Ishikawa (cell line): ENCODE data around the gene TIMM44.

ENCODE experiments used
- CEBPB ChIP-seq: IDR thresholded peaks from 2 replicates; pipeline ENCODE4 v1.6.1; 2012
- CREB1 ChIP-seq: IDR thresholded peaks from 2 replicates; pipeline ENCODE4 v1.6.1; 2012; ENCODE audit warnings: low read depth
- EGR1 ChIP-seq: IDR thresholded peaks from 2 replicates; pipeline ENCODE4 v1.6.1; 2012
- EP300 ChIP-seq: IDR thresholded peaks from 2 replicates; pipeline ENCODE4 v1.6.1; 2012; ENCODE audit warnings: borderline replicate concordance
- FOXM1 ChIP-seq: IDR thresholded peaks from 2 replicates; pipeline ENCODE4 v1.6.1; 2012; ENCODE audit warnings: low read depth, borderline replicate concordance
- MAX ChIP-seq: IDR thresholded peaks from 2 replicates; pipeline ENCODE4 v1.6.1; 2012
- NFIC ChIP-seq: IDR thresholded peaks from 2 replicates; pipeline ENCODE4 v1.6.1; 2012
- RAD21 ChIP-seq: IDR thresholded peaks from 2 replicates; pipeline ENCODE4 v1.6.1; 2012; ENCODE audit warnings: low read depth
- REST ChIP-seq: IDR thresholded peaks from 2 replicates; pipeline ENCODE4 v1.6.1; 2012; ENCODE audit warnings: low read depth, mild to moderate bottlenecking
- TAF1 ChIP-seq: IDR thresholded peaks from 2 replicates; pipeline ENCODE4 v1.6.1; 2012; ENCODE audit warnings: low read depth, mild to moderate bottlenecking
- TCF12 ChIP-seq: IDR thresholded peaks from 2 replicates; pipeline ENCODE4 v1.6.1; 2012; ENCODE audit warnings: low read depth
- TEAD4 ChIP-seq: IDR thresholded peaks from 2 replicates; pipeline ENCODE4 v1.6.1; 2012
- YY1 ChIP-seq: IDR thresholded peaks from 2 replicates; pipeline ENCODE4 v1.6.1; 2012; ENCODE audit warnings: low read depth
- ZBTB7A ChIP-seq: IDR thresholded peaks from 2 replicates; pipeline ENCODE4 v1.6.1; 2012; ENCODE audit warnings: low read depth
- TF ChIP-seq, protein P1 (sequence below): IDR thresholded peaks from 2 replicates; pipeline ENCODE4 v1.6.1; 2012

The TIMM44 gene

DNA sequence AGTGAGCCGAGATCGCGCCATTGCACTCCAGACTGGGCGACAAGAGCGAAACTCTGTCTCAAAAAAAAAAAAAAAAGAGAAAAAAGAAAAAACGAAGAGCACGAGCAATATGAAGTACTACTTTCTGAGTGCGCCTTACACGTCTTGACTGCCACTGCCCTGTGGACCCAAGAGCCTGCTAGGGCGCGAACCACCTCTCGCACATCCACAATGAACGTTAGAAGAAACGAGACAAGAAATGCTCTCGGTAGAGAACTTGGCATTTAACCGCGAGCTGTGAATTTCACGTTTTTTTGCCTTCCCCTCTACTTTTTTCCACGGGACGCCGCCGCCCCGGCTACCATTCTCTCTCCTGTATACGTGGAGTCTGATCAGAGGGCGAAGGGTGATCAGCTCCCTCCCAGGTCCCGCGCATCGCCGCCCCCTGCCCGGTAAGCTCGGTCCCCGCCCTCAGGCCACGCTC, 454 bp downstream of the TIMM44 start:
- TF ChIP-seq NFIC: no peak
- no peak for TF ChIP-seq EP300
- no peak for TF ChIP-seq EGR1
- TF ChIP-seq FOXM1: no peak
- TF ChIP-seq ZBTB7A: no peak
- no peak for TF ChIP-seq TAF1
- TF ChIP-seq MAX: no peak
- TF ChIP-seq YY1: no peak
- TF ChIP-seq CREB1: no peak
- TF ChIP-seq RAD21: no peak

- TF ChIP-seq MAX (no peak), ZBTB7A (no peak), TCF12 (no peak), NFIC (no peak), RAD21 (no peak), TAF1 (no peak)
Observed at GRCh38 chr19:7941895-7942596, 1.4 kb downstream of the TIMM44 start.

GRCh38 chr19:7940841-7941240, 2.6 kb downstream of the TIMM44 start:
- TF ChIP-seq, protein P1, sequence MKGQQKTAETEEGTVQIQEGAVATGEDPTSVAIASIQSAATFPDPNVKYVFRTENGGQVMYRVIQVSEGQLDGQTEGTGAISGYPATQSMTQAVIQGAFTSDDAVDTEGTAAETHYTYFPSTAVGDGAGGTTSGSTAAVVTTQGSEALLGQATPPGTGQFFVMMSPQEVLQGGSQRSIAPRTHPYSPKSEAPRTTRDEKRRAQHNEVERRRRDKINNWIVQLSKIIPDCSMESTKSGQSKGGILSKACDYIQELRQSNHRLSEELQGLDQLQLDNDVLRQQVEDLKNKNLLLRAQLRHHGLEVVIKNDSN: no peak
- TF ChIP-seq NFIC: no peak
- no peak for TF ChIP-seq TCF12
- TF ChIP-seq MAX: no peak

DNA sequence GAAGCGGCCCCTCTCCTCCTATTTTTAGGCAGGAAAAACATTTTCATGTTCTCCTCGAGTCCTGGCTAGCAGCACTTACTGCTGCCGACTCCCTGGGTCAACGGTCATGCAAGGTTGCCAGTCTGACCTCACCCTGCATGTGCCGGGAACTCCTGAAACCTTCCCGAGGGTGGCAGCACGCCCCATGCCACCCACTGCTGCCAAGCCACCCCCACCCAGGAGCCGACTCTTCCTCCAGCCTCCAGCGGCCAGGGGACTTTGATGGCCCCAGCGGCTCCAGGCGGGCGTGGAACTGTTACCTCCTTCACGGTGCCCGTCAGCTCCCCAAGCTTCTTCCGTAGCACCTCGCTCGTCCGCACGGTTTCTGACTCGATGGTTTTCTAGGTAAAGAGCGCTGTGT, 8.7 kb downstream of the TIMM44 start:
- TF ChIP-seq RAD21: no peak
- TF ChIP-seq ZBTB7A: no peak
- no peak for TF ChIP-seq TAF1

DNA sequence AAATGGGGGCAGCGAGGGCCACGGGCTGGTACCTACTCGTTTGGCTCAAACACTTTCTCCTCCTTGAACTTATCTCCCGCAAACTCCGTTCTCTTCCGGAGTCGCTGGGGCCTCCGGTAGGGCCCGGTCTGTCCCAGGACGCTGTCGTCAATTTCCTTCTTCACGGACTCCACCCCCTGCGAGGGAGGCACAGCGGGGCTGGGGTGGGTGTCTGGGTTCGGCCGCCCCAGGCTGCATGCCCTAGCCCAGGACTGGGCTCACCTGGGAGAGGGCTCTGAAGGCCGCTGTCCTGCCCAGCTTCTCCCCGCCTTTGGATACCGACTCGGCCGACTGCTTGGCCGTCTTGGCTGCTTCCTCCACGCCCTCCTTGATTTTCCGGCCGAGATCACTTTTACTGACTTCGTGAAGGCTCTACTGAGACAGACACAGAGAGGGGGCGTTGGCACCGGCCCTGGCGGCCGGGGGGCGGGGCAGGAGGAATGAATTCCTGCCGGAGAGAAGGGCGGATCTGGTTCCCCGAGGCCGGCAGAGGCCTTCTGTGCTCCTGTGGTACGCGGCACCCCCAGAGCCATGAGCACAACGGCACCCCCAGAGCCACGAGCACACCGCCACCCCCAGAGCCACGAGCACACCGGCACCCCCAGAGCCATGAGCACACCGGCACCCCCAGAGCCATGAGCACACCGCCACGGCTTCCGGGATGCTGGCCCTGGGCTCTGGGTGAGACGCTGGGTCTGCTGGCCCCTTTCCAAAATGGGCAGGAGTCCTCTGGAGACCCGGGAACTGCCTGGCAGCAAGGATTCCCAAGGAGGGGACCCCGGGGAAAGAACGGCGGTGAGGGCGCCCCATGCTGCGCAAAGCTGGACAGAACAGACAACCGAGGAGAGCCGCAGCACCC, 9.4 kb downstream of the TIMM44 start:
- no peak for TF ChIP-seq TEAD4
- TF ChIP-seq EGR1: no peak
- TF ChIP-seq YY1: no peak
- no peak for TF ChIP-seq EP300
- TF ChIP-seq TCF12: no peak
- no peak for TF ChIP-seq CEBPB
- TF ChIP-seq, protein P1: no peak
- TF ChIP-seq MAX: no peak
- no peak for TF ChIP-seq NFIC
- no peak for TF ChIP-seq REST
- no peak for TF ChIP-seq CREB1
- no peak for TF ChIP-seq FOXM1
- TF ChIP-seq ZBTB7A: no peak
- no peak for TF ChIP-seq RAD21
- TF ChIP-seq TAF1: no peak

DNA sequence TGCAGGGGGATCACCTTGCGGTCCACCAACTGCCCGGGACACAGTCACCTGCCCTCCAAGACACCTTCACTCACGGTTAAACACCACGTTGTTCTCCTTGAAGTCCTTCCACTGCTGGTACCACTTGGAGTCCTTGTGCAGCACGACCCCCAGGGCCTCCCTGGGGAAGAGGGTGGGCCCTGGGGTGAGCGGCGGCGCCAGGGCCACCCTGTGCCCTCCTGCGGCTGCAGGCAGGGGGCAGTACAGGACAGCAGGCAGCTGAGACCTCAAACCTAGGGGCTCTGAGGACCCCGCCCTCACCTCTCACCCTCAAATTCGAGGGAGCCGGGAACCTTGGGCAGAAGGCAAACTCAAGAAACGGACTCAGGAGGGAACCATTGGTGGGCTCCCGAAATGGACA, 10.1 kb downstream of the TIMM44 start:
- no peak; the same call in 1 of the 2 replicates for TF ChIP-seq RAD21

DNA sequence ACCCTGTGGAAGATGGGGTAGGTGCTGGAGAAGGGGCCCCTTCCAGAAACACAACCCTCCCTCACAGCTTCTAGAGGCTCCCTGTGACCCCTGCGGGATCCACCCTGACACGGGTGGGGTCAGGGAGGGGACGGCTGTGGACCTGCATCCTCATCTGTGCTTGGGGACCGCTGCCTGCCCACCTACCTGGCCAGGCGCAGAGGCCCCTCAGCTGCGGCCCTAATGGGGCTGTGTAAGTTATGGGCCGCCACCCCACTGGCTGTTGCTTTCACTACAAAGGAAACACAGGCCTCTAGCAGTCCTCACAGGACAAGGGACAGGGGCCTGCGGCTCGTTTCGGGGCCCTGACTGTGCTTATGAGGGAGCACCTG, 10.6 kb downstream of the TIMM44 start:
- TF ChIP-seq CREB1: no peak
- TF ChIP-seq CEBPB: no peak
- no peak for TF ChIP-seq EP300
- no peak for TF ChIP-seq NFIC
- no peak for TF ChIP-seq TEAD4
- no peak for TF ChIP-seq TCF12
- TF ChIP-seq YY1: no peak
- TF ChIP-seq MAX: no peak
- TF ChIP-seq REST: no peak
- TF ChIP-seq, protein P1: no peak
- TF ChIP-seq RAD21: no peak
